ENCODE measurements around the gene ITGB6. TPM values are rescaled to one million over a fixed set of nuclear protein-coding genes. Genes with fewer than 3 reads are reported as not detected.

ITGB6 gene
- total RNA-seq, 1 experiment from 2014 or later = 15.2 TPM

DNA sequence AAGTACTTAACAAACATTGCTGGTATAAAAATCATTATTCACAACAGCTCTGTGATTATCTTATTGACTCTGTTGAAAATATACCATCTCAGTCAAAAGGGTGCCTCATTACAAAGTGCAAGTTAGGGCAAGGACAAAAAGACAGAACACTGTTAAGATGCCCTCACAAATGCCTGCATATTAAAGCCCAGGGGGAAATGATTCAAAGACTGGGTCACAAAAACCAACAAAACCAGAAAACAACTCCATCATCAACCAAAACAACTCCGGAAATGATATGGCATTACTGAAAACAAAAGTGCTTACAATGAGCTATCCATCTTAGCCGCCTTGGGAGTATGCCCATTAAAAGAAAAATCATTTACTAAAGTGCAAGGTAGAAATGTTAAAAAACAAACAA, 147.5 kb downstream of the ITGB6 start:
- DNase-seq (ENCODE audit: low read depth) = no peak

DNA sequence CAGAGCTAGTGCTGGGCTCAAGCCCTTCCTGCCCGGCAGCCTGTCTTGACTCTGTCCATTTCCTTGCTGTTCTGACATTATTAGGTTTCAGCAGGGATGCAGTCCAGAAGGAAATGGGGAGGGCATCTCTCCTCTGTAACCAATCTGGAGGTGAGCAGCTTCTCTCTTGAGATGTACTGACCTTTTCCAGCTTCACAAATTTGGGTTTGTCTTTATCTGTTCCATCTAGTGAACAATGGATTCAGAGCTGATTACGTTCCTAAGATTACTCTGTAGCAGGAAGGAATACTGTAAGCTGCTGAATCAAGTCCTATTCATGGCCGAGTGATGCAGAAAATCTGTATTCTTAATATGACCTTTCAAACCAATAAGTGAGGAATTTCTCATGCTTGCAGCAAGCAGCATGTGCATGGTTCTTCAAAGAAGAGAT, 148.7 kb downstream of the ITGB6 start:
- DNase-seq (ENCODE audit: low read depth) = no peak

DNA sequence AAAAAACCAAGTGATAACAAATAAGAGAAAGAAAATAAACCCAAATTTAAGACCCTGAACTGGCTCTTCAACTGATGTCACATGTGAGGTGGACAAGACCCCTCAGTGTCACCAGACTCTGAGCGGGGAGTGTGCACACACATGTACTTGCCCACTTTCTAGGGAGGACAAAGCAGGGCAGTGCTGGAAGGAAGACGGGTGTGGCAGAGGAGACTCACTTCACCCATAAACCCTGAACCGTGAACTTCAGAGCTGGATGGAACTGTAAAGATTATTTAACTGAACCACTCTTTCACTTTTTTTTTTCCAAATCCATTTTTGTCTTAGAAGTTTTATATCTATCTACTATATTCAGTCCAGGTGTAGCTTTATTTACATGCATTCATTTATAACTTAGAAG, 149.9 kb downstream of the ITGB6 start:
- DNase-seq (ENCODE audit: low read depth) = no peak

Other genes with a start within 250 kb of the ITGB6 start
- gene PLA2R1, start 137.7 kb downstream of the ITGB6 start, total RNA-seq (2014; rRNA removed) = 5.3 and 7.1 TPM in 2 replicates

Data from LHCN-M2 (cell line).